OCI-LY7 (cell line): ENCODE data around the gene MAP2K7. TPM values are rescaled to one million over a fixed set of nuclear protein-coding genes. Genes with fewer than 3 reads are reported as not detected.

Experiments used
- BruUV-seq: library from RNA; stranded (reverse); fragments of 400-500 nt; replicated peaks from 2 replicates; lab custom pipeline; 2021; lab: Mats Ljungman, UMichigan
- CTCF ChIA-PET: fragments of 300-600 bp; sonication (Branson Sonifier 250); formaldehyde crosslinking; loops from one replicate; lab custom pipeline; 2022; ENCODE audit warnings: antibody characterized with exemption; ENCODE audit not compliant: unreplicated experiment; lab: Charles Lee
- POLR2A ChIA-PET: fragments of 300-600 bp; sonication (Branson Sonifier 250); formaldehyde crosslinking; loops from one replicate; lab custom pipeline; 2022; ENCODE audit warnings: antibody characterized with exemption; lab: Charles Lee
- DNase-seq: peaks from one replicate; pipeline ENCODE4 v3.0.0-alpha.2; 2015; ENCODE audit warnings: low spot score
- H2AFZ ChIP-seq: fragments of 200-600 bp; sonication (generic), shearing (Covaris generic); 2 replicates; pipeline ENCODE4 v1.6.1; 2014; ENCODE audit warnings: mild to moderate bottlenecking, antibody characterized with exemption, low read length, moderate library complexity
- H3K27ac ChIP-seq: fragments of 200-600 bp; sonication (generic); 2 replicates; pipeline ENCODE4 v1.5.1; 2014; ENCODE audit warnings: mixed run types, low read depth, mild to moderate bottlenecking, moderate library complexity, low read length, inconsistent platforms; ENCODE audit not compliant: poor library complexity, severe bottlenecking
- H3K36me3 ChIP-seq: fragments of 200-600 bp; sonication (generic); 2 replicates; pipeline ENCODE4 v1.6.1; 2014; ENCODE audit warnings: mild to moderate bottlenecking, antibody characterized with exemption, low read length, moderate library complexity, mixed read lengths; ENCODE audit not compliant: insufficient read depth
- H3K4me1 ChIP-seq: fragments of 200-600 bp; sonication (generic); 2 replicates; pipeline ENCODE4 v1.5.1; 2014; ENCODE audit warnings: mild to moderate bottlenecking, low read length; ENCODE audit not compliant: insufficient read depth, poor library complexity, severe bottlenecking
- H3K4me2 ChIP-seq: fragments of 200-600 bp; sonication (generic); 2 replicates; pipeline ENCODE4 v1.6.1; 2014; ENCODE audit warnings: mild to moderate bottlenecking, low read length
- H3K4me3 ChIP-seq: fragments of 200-600 bp; sonication (generic); 2 replicates; pipeline ENCODE4 v1.5.1; 2014; ENCODE audit warnings: mild to moderate bottlenecking, low read depth, low read length; ENCODE audit not compliant: poor library complexity, severe bottlenecking
- H3K79me2 ChIP-seq: fragments of 200-600 bp; sonication (generic); 2 replicates; pipeline ENCODE4 v1.6.1; 2016; ENCODE audit warnings: low read depth, mild to moderate bottlenecking, low read length, moderate library complexity, mixed read lengths; ENCODE audit not compliant: insufficient read depth
- H3K9me2 ChIP-seq: fragments of 200-600 bp; sonication (generic); 2 replicates; pipeline ENCODE4 v1.6.1; 2016; ENCODE audit warnings: mild to moderate bottlenecking, low read length, mixed read lengths; ENCODE audit not compliant: insufficient read depth
- H3K9me3 ChIP-seq: fragments of 200-600 bp; sonication (generic); 2 replicates; pipeline ENCODE4 v1.6.1; 2014; ENCODE audit warnings: mild to moderate bottlenecking, mixed run types, low read length, mixed read lengths
- H4K20me1 ChIP-seq: fragments of 200-600 bp; sonication (generic); 2 replicates; pipeline ENCODE4 v1.6.1; 2014; ENCODE audit warnings: mild to moderate bottlenecking, antibody characterized with exemption, low read length, moderate library complexity, mixed read lengths; ENCODE audit not compliant: insufficient read depth
- CTCF ChIP-seq: fragments of 200-600 bp; sonication (generic); conservative IDR thresholded peaks from 2 replicates; pipeline ENCODE4 v1.5.1; 2014; ENCODE audit warnings: mild to moderate bottlenecking, antibody characterized with exemption, low read length, moderate library complexity, mixed read lengths
- EZH2phosphoT487 ChIP-seq: fragments of 200-600 bp; sonication (generic); IDR thresholded peaks from 2 replicates; pipeline ENCODE4 v1.6.1; 2018; ENCODE audit warnings: low read depth, borderline replicate concordance, mild to moderate bottlenecking, mixed run types, antibody characterized with exemption, low read length, moderate library complexity, mixed read lengths
- intact Hi-C: fragments of 100-400 bp; cut with micrococcal nuclease; formaldehyde crosslinking; loops from one replicate; pipeline ENCODE4 v1.10.0; 2022; ENCODE audit not compliant: unreplicated experiment
- total RNA-seq, 2 experiments: library from RNA; depleted of rRNA in 1 of 2; stranded (reverse); fragments of >200 nt in 1 of 2; shearing (Covaris generic) in 1 of 2; gene quantifications; 2 replicates each; pipeline ENCODE4 v1.2.3, GENCODE V29; 2014 to 2022

The MAP2K7 gene
- total RNA-seq, 2 experiments from 2014 or later = 23.2 to 44.5 TPM

- H4K20me1 ChIP-seq = no peaks in the 10 kb centered on the region
Measured at GRCh38 chr19:7914099-7914498, 10.4 kb downstream of the MAP2K7 start.

GRCh38 chr19:7914598-7915045 lies 10.9 kb downstream of the MAP2K7 start, which contains the start of gene TGFBR3L:
TGFBR3L (plus strand) TSS chr19:7914830.
- H3K79me2 ChIP-seq = no peaks in the 10 kb centered on the region
- no peak within 1 kb of the TSS for H3K4me3 ChIP-seq
- H2AFZ ChIP-seq = no peak within 1 kb of the TSS
- H4K20me1 ChIP-seq = no peaks in the 10 kb centered on the region
- H3K36me3 ChIP-seq = peaks cover 33% of the 10 kb centered on the region
- intact Hi-C loops = no loop called here
- H3K4me2 ChIP-seq = no peak within 1 kb of the TSS; the same call in 1 of the 2 replicates
- TF ChIP-seq CTCF = no peak
- TF ChIP-seq EZH2phosphoT487 = no peak
- no peaks in the 10 kb centered on the region for H3K9me3 ChIP-seq
- no TSS peak for BruUV-seq
- CTCF ChIA-PET = no interaction called here
- no peak for DNase-seq
- no peaks in the 10 kb centered on the region for H3K9me2 ChIP-seq
- POLR2A ChIA-PET = no interaction called here
- H3K4me1 ChIP-seq = peaks cover 2% of the 10 kb centered on the region
- H3K27ac ChIP-seq = no peak within 1 kb of the TSS

More at GRCh38 chr19:7914099-7914498, 10.4 kb downstream of the MAP2K7 start:
- ChIA-PET POLR2A (no interaction called here), CTCF (no interaction called here)
- no peak for TF ChIP-seq EZH2phosphoT487
- no peak for TF ChIP-seq CTCF
- no TSS peak for BruUV-seq
- Histone ChIP-seq H3K9me3 (no peaks in the 10 kb centered on the region), H3K4me2 (no peak overlapping the region), H3K4me1 (no peaks in the 10 kb centered on the region), H3K79me2 (no peaks in the 10 kb centered on the region), H3K36me3 (peaks cover 33% of the 10 kb centered on the region), H3K9me2 (no peaks in the 10 kb centered on the region), H3K27ac (no peak overlapping the region), H2AFZ (no peak overlapping the region), H3K4me3 (no peak overlapping the region)
- intact Hi-C loops = no loop called here
- no peak for DNase-seq

GRCh38 chr19:7915250-7916102 lies 11.8 kb downstream of the MAP2K7 start:
- BruUV-seq = no TSS peak
- Histone ChIP-seq H4K20me1 (no peaks in the 10 kb centered on the region), H3K4me3 (no peak overlapping the region), H2AFZ (no peak overlapping the region), H3K9me3 (no peaks in the 10 kb centered on the region), H3K36me3 (peaks cover 28% of the 10 kb centered on the region), H3K4me1 (peaks cover 6% of the 10 kb centered on the region), H3K9me2 (no peaks in the 10 kb centered on the region), H3K4me2 (peak overlapping the region; percentile 45; the same call in 1 of the 2 replicates), H3K27ac (no peak overlapping the region), H3K79me2 (no peaks in the 10 kb centered on the region)
- TF ChIP-seq CTCF = no peak
- no peak for TF ChIP-seq EZH2phosphoT487
- no peak for DNase-seq
- ChIA-PET POLR2A (no interaction called here), CTCF (no interaction called here)
- intact Hi-C loops = no loop called here
